AG10803 (cell line): ENCODE results near the gene CNTNAP2.
A peak's percentile ranks its signal among the peaks of the same experiment; 100 is the strongest.

Experiments used
- DNase-seq: peaks from one replicate; pipeline ENCODE4 v3.0.0; 2010; ENCODE audit warnings: low read depth
- H3K4me3 ChIP-seq: 2 replicates; pipeline ENCODE4 v1.5.1; 2011; ENCODE audit warnings: mild to moderate bottlenecking, low read length, control low read depth
- TF ChIP-seq, protein P1 (sequence below): conservative IDR thresholded peaks from 2 replicates; pipeline ENCODE4 v1.5.1; 2011; ENCODE audit warnings: mild to moderate bottlenecking, low read length, control low read depth, inconsistent platforms

CNTNAP2 gene

DNA sequence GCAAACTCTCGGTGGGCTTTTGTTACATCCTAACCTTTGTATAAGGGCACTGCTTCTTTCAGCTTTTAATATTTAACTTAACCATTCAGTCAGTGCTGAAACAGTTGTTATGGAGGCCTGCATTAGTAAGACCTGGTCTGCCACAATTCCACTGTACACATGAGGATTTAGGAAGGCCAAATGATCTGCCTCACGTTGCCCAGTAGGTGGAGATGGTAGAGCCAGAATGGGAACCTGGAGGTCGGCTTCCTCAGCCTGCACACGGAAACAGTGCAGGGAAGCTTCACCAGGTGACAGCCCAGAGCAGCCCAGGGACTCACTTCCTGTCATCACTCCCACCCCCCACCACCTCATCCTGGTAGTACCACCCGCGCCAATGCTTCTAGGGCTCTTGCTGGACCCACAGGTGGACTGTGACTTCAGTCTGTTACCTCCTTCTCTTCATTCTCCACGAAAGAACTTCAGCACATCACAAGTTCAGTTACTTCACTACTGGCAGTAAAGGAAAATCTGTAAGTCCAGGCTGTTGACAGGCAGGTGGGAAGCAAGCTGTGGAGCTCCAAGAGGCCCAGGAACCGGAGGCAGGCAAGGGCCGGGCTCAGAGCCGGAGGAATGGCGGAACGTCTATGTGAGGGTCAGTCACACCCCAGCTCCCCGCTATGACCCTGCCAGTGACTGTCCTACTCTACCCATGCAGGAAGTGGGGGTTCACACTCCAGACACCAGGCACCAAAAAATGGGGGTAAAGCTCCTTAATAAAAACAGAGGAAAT, 1993.7 kb downstream of the CNTNAP2 start:
- TF ChIP-seq, protein P1, sequence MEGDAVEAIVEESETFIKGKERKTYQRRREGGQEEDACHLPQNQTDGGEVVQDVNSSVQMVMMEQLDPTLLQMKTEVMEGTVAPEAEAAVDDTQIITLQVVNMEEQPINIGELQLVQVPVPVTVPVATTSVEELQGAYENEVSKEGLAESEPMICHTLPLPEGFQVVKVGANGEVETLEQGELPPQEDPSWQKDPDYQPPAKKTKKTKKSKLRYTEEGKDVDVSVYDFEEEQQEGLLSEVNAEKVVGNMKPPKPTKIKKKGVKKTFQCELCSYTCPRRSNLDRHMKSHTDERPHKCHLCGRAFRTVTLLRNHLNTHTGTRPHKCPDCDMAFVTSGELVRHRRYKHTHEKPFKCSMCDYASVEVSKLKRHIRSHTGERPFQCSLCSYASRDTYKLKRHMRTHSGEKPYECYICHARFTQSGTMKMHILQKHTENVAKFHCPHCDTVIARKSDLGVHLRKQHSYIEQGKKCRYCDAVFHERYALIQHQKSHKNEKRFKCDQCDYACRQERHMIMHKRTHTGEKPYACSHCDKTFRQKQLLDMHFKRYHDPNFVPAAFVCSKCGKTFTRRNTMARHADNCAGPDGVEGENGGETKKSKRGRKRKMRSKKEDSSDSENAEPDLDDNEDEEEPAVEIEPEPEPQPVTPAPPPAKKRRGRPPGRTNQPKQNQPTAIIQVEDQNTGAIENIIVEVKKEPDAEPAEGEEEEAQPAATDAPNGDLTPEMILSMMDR = no peak
- no peak overlapping the region for H3K4me3 ChIP-seq
- DNase-seq = no peak

- peak; percentile 20 for DNase-seq
- TF ChIP-seq, protein P1 = no peak
- no peak overlapping the region for H3K4me3 ChIP-seq
These were observed 1998.2 kb downstream of the CNTNAP2 start for GRCh38 chr7:148114804-148115203.

- TF ChIP-seq, protein P1 = no peak
- no peak overlapping the region for H3K4me3 ChIP-seq
- no peak for DNase-seq
These were observed 1998.7 kb downstream of the CNTNAP2 start for GRCh38 chr7:148115308-148115707.

GRCh38 chr7:148116195-148116594, 1999.6 kb downstream of the CNTNAP2 start:
- no peak for DNase-seq

DNA sequence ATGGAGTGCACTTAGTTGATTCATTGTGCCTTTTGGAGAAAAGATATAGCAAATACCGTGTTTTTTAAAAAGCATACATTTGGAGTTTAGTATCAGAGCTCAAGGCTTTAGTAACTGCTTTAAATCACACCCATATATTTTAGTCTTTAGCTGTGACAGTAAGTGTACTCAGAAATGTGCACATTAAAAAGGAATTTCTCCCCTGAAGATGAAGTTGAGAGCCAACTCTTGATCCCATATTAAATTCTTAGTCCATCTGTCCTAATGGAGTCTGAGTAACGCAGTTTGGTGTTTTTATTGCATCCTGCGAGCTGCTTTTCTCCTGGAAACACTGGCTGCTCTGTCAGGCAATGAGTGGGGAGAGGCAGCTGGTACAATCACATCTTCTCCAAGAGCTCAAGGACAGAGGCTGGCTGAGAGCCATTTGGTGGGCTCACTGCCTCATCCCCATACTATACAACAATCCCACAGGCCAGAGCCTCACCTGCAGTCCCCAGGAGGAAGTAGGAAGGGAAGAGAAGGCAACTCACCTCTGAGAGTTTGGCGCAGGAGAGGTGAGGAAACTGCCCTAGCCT, 2000.3 kb downstream of the CNTNAP2 start:
- TF ChIP-seq, protein P1 = no peak
- DNase-seq = peak; percentile 40

More at GRCh38 chr7:148116195-148116594, 1999.6 kb downstream of the CNTNAP2 start:
- TF ChIP-seq, protein P1 = no peak
- H3K4me3 ChIP-seq = no peak overlapping the region

GRCh38 chr7:148118371-148118770, 2001.8 kb downstream of the CNTNAP2 start:
- DNase-seq = peak; percentile 25
- no peak overlapping the region for H3K4me3 ChIP-seq
- TF ChIP-seq, protein P1 = no peak

More for the DNA sequence above, 2000.3 kb downstream of the CNTNAP2 start:
- no peak overlapping the region for H3K4me3 ChIP-seq

- H3K4me3 ChIP-seq = no peak overlapping the region
- TF ChIP-seq, protein P1 = no peak
- no peak for DNase-seq
These were observed 2004.8 kb downstream of the CNTNAP2 start for GRCh38 chr7:148121401-148121800.
